HCT116 (cell line): ENCODE data around the gene NDE1. TPM values are rescaled to one million over a fixed set of nuclear protein-coding genes. Genes with fewer than 3 reads are reported as not detected.

Experiments
- ATAC-seq: fragments of 200-7000 bp; cut with Tn5 transposase; 2 replicates; pipeline ENCODE4 v1.9.1; 2020; ENCODE audit warnings: mild to moderate bottlenecking, moderate library complexity
- BruUV-seq: library from RNA; stranded (reverse); fragments of 400-500 nt; replicated peaks from 2 replicates; lab custom pipeline; 2021; lab: Mats Ljungman, UMichigan
- CTCF ChIA-PET: fragments of 300-600 bp; sonication (Branson Sonifier 250); formaldehyde crosslinking; loops from one replicate; lab custom pipeline; 2021; ENCODE audit warnings: antibody characterized with exemption; lab: Charles Lee
- POLR2A ChIA-PET: fragments of 300-600, 350-600 bp; sonication (Branson Sonifier 250); formaldehyde crosslinking; loops from one replicate; lab custom pipeline; 2021; ENCODE audit warnings: antibody characterized with exemption; lab: Charles Lee
- RAD21 ChIA-PET, 2 experiments: fragments of 300-600 bp; sonication (Branson Sonifier 250); formaldehyde crosslinking; loops; one replicate each; lab custom pipeline; 2023; ENCODE audit warnings: low total read pairs in 2 of 2; ENCODE audit not compliant: uncharacterized antibody in 2 of 2, unreplicated experiment in 2 of 2, low non-redundant PET in 1 of 2; lab: Charles Lee
- DNase-seq: peaks from one replicate; pipeline ENCODE4 v3.0.0-alpha.2; 2010; ENCODE audit warnings: low read depth, low spot score
- H2AFZ ChIP-seq: fragments of 200-600 bp; shearing (Covaris generic), sonication (generic); 2 replicates; pipeline ENCODE4 v1.6.1; 2017; ENCODE audit warnings: low read depth, mixed run types, mixed read lengths, antibody characterized with exemption, low read length; ENCODE audit not compliant: poor library complexity, severe bottlenecking
- H3K27ac ChIP-seq: 2 replicates; pipeline ENCODE4 v1.5.1; 2012; ENCODE audit warnings: low read depth, low read length
- H3K27me3 ChIP-seq: fragments of 200-600 bp; sonication (generic); 2 replicates; pipeline ENCODE4 v1.6.1; 2016; ENCODE audit warnings: mixed run types, low read length, mixed read lengths; ENCODE audit not compliant: insufficient read depth
- H3K36me3 ChIP-seq, 2 experiments: fragments of 200-500 bp in 1 of 2; fragments of 200-600 bp in 1 of 2; sonication (Bioruptor generic) in 1 of 2; sonication (generic) in 1 of 2; 2 replicates each; pipeline versions ENCODE4 v1.5.1 to v1.6.1; 2014 to 2016; ENCODE audit warnings: low read length in 2 of 2, inconsistent platforms in 1 of 2, mixed read lengths in 1 of 2, mixed run types in 1 of 2; ENCODE audit not compliant: insufficient read depth in 2 of 2, control insufficient read depth in 1 of 2
- H3K4me1 ChIP-seq, 2 experiments: fragments of 200-600 bp in 1 of 2; sonication (generic) in 1 of 2; 2 replicates each; pipeline versions ENCODE4 v1.5.1 to v1.6.1; 2012 to 2017; ENCODE audit warnings: low read length in 2 of 2, inconsistent platforms in 1 of 2, mild to moderate bottlenecking in 1 of 2, mixed read lengths in 1 of 2, mixed run types in 1 of 2, moderate library complexity in 1 of 2; ENCODE audit not compliant: insufficient read depth in 2 of 2, control insufficient read depth in 1 of 2
- H3K4me2 ChIP-seq: fragments of 200-600 bp; sonication (generic); 2 replicates; pipeline ENCODE4 v1.6.1; 2017; ENCODE audit warnings: mixed run types, low read length, mixed read lengths
- H3K4me3 ChIP-seq, 2 experiments: fragments of 200-600 bp in 1 of 2; sonication (generic) in 1 of 2; replicated peaks in 1 of 2; 2 replicates each; pipeline ENCODE4 v1.5.1; 2011 to 2016; ENCODE audit warnings: low read length in 2 of 2, control low read depth in 1 of 2, low read depth in 1 of 2, mild to moderate bottlenecking in 1 of 2, mixed read lengths in 1 of 2, mixed run types in 1 of 2
- H3K79me2 ChIP-seq: fragments of 200-600 bp; sonication (generic); 2 replicates; pipeline ENCODE4 v1.6.1; 2017; ENCODE audit warnings: mild to moderate bottlenecking, mixed run types, low read length, moderate library complexity, mixed read lengths; ENCODE audit not compliant: insufficient read depth
- H3K9ac ChIP-seq: fragments of 200-600 bp; sonication (generic); 2 replicates; pipeline ENCODE4 v1.6.1; 2016; ENCODE audit warnings: low read length, mixed read lengths
- H3K9me2 ChIP-seq: fragments of 200-600 bp; sonication (generic), shearing (Covaris generic); 2 replicates; pipeline ENCODE4 v1.6.1; 2017; ENCODE audit warnings: mixed run types, mild to moderate bottlenecking, moderate library complexity; ENCODE audit not compliant: insufficient read depth
- H3K9me3 ChIP-seq, 2 experiments: fragments of 200-500 bp in 1 of 2; fragments of 200-600 bp in 1 of 2; sonication (Bioruptor generic) in 1 of 2; sonication (generic) in 1 of 2; 2 replicates each; pipeline ENCODE4 v1.6.1; 2014 to 2017; ENCODE audit warnings: low read length in 2 of 2, mixed read lengths in 2 of 2, inconsistent platforms in 1 of 2, low read depth in 1 of 2, mild to moderate bottlenecking in 1 of 2, mixed run types in 1 of 2, moderate library complexity in 1 of 2; ENCODE audit not compliant: control insufficient read depth in 1 of 2, insufficient read depth in 1 of 2
- H4K20me1 ChIP-seq: fragments of 200-600 bp; sonication (generic), shearing (Covaris generic); 2 replicates; pipeline ENCODE4 v1.6.1; 2017; ENCODE audit warnings: mixed run types, mild to moderate bottlenecking, moderate library complexity; ENCODE audit not compliant: insufficient read depth
- CBX3 ChIP-seq: IDR thresholded peaks from 2 replicates; pipeline ENCODE4 v1.6.1; 2012; ENCODE audit warnings: low read depth
- CTCF ChIP-seq, 3 experiments: fragments of 200-600 bp in 1 of 3; sonication (generic) in 1 of 3; IDR thresholded peaks in 2 of 3; conservative IDR thresholded peaks in 1 of 3; 2 replicates each; pipeline ENCODE4 v1.5.1; 2012 to 2017; ENCODE audit warnings: low read depth in 2 of 3, low read length in 2 of 3, antibody characterized with exemption in 1 of 3, borderline replicate concordance in 1 of 3, control low read depth in 1 of 3, mild to moderate bottlenecking in 1 of 3, mixed read lengths in 1 of 3, mixed run types in 1 of 3, moderate library complexity in 1 of 3; ENCODE audit not compliant: insufficient read depth in 1 of 3
- JUND ChIP-seq: IDR thresholded peaks from 2 replicates; pipeline ENCODE4 v1.6.1; 2012
- POLR2AphosphoS5 ChIP-seq: IDR thresholded peaks from 2 replicates; pipeline ENCODE4 v1.6.1; 2011; ENCODE audit warnings: mild to moderate bottlenecking, low read depth, low read length, moderate library complexity
- RAD21 ChIP-seq: IDR thresholded peaks from 2 replicates; pipeline ENCODE4 v1.6.1; 2012; ENCODE audit warnings: low read depth, mild to moderate bottlenecking
- SP1 ChIP-seq: IDR thresholded peaks from 2 replicates; pipeline ENCODE4 v1.6.1; 2012; ENCODE audit warnings: low read depth
- intact Hi-C: fragments of 100-400 bp; cut with micrococcal nuclease; formaldehyde crosslinking; loops from 2 replicates; pipeline ENCODE4 v1.10.0; 2022
- total RNA-seq: library from RNA; stranded (reverse); gene quantifications from one replicate; pipeline ENCODE4 v1.2.1, GENCODE V29; 2021; ENCODE audit not compliant: unreplicated experiment

The NDE1 gene
- total RNA-seq, 1 experiment from 2014 or later = 103 TPM

GRCh38 chr16:15641753-15642556, 8.1 kb upstream of the NDE1 start:
- RAD21 ChIA-PET = interaction anchor here in 1 of 2 experiments (0.7 kb wide), 1 partner anchor 52 kb away, joined by 3 read pairs; no protein-coding TSS in a partner anchor
- TSS peak; percentile 45 for BruUV-seq
- Histone ChIP-seq H3K4me1 (peaks cover 33 to 43% of the 10 kb centered on the region in 2 experiments), H4K20me1 (no peaks in the 10 kb centered on the region), H3K9me2 (no peaks in the 10 kb centered on the region), H3K79me2 (peaks cover 31% of the 10 kb centered on the region), H3K27me3 (no peaks in the 10 kb centered on the region), H3K9me3 (no peaks in the 10 kb centered on the region), H3K9ac (peak overlapping the region; percentile 90), H3K36me3 (peaks cover 9 to 14% of the 10 kb centered on the region in 2 experiments), H3K4me2 (peak overlapping the region; percentile 81), H2AFZ (no peak overlapping the region), H3K4me3 (peak overlapping the region; percentile 72 to 76), H3K27ac (peak overlapping the region; percentile 74)
- TF ChIP-seq JUND (0 out of 2 replicates have a peak, but pooled peaks have one; percentile 14), CBX3 (no peak)
- CTCF ChIA-PET = no interaction called here
- no peak for ATAC-seq
- DNase-seq = no peak
- POLR2A ChIA-PET = interaction anchor here (1.0 to 3.7 kb wide), 4 partner anchors 28 to 91 kb away, joined by 4 to 18 read pairs (median 6); no protein-coding TSS in a partner anchor
- intact Hi-C loops = loop anchor here (2.0 kb wide), 2 partner anchors 51 to 147 kb away; no protein-coding TSS in a partner anchor

DNA sequence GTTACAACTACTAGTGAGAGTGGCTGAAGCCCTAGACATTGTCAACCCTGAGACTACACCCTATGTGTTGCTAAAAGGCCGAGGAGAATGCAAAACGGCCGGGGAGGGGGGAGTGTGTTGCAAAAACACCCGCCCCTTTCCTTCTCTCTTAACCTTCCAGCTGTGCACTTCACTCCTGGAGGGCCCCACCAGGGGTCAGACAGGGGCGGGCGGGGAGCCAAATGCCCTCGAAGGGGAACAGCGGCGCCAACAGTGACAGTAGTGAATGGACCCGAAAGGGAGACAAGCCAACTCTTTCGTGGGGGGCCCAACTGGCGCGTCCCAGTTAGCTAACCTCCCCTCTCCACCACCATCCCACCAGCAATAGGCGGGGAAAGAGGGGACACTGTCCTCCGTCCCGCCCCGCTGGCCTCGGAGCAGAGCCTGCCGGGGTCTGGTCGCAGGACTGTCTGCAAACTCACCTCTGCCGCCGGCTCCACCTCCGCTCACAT, 7.4 kb upstream of the NDE1 start:
- ChIA-PET POLR2A (interaction anchor here (0.6 to 3.7 kb wide), 10 partner anchors 17 to 118 kb away, joined by 3 to 18 read pairs (median 3); no protein-coding TSS in a partner anchor), RAD21 (interaction anchor here in 1 of 2 experiments (0.7 kb wide), 1 partner anchor 53 kb away, joined by 3 read pairs; no protein-coding TSS in a partner anchor), CTCF (interaction anchor here (1.0 kb wide), 1 partner anchor 79 kb away, joined by 3 read pairs; no protein-coding TSS in a partner anchor)
- BruUV-seq = no TSS peak
- H3K4me1 ChIP-seq = peaks cover 33 to 49% of the 10 kb centered on the region in 2 experiments
- H3K9me2 ChIP-seq = no peaks in the 10 kb centered on the region
- H3K9ac ChIP-seq = peak overlapping the region; percentile 90
- H4K20me1 ChIP-seq = no peaks in the 10 kb centered on the region
- H3K36me3 ChIP-seq = peaks cover 8 to 9% of the 10 kb centered on the region in 2 experiments
- no peaks in the 10 kb centered on the region for H3K9me3 ChIP-seq
- H3K4me3 ChIP-seq = peak overlapping the region; percentile 72 to 76
- H2AFZ ChIP-seq = no peak overlapping the region
- DNase-seq (peak; percentile 48), ATAC-seq (peak; percentile 62)
- peak overlapping the region; percentile 74 for H3K27ac ChIP-seq
- H3K27me3 ChIP-seq = no peaks in the 10 kb centered on the region
- peak overlapping the region; percentile 81 for H3K4me2 ChIP-seq
- TF ChIP-seq CBX3 (0 out of 2 replicates have a peak, but pooled peaks have one; percentile 18), SP1 (no peak), RAD21 (0 out of 2 replicates have a peak, but pooled peaks have one; percentile 35), POLR2AphosphoS5 (peak; percentile 59), CTCF (IDR thresholded peaks at IDR 0.05 in 2 of 3, conservative IDR thresholded peaks at IDR 0.05 in 1 of 3; ENCODE audit: borderline replicate concordance in 1 of 3, insufficient read depth in 1 of 3, low read depth in 2 of 3, low read length in 2 of 3) (peak in 2 of 3 experiments; percentile 40 to 44; a peak in 4 of 6 replicates)
- H3K79me2 ChIP-seq = peaks cover 31% of the 10 kb centered on the region
- intact Hi-C loops = loop anchor here (2.0 kb wide), 2 partner anchors 52 to 148 kb away; no protein-coding TSS in a partner anchor
